ENCODE results near the gene CEACAM8. TPM values are rescaled to one million over a fixed set of nuclear protein-coding genes. Genes with fewer than 3 reads are reported as not detected.
"Not testable (repeated sequence)": the region's sequence is repeated elsewhere in the genome, so short reads cannot be mapped to it uniquely, and the experiment has no call there.

CEACAM8 gene
- total RNA-seq, 2 donors from 2014 or later: not detected

DNA sequence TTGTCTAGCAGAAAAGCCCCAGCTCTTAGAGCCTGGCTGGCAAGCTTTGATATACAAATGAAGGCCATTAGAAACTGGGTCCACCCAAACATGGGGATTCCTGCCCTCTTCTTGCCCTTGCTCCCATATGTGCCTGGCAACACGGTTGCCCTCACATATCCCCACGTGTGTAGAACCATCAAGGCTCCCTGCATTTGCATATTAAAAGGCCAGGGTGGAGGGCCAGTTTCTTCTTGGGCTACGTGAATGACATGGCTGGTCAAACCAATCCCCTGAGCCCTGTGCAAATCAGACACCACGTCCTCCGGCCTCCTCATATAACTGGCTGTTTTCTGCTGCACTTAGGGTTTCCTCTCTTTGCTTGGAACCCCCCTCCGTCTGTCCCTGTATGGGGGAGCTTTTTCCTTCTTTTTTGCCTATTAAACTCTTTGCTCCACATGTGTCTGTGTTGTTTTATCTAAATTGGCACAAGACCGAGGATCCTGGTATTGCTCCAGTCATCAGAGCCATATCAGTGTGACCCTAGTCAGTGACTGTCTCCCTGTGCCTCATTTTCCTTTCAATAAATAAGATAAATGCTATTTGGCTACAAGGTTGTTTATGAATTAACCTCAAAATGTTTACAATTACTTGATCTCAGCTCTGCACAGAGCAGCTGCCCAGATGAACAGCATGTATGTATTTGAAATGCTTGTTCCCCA is 36.1 kb downstream of the CEACAM8 start:
- H3K27me3 ChIP-seq (ENCODE audit: control insufficient read depth, insufficient read depth, low read length, poor library complexity, severe bottlenecking): no peaks in the 10 kb centered on the region
- DNase-seq: no peak
- H3K4me1 ChIP-seq (ENCODE audit: control insufficient read depth, insufficient read depth, low read length): no peaks in the 10 kb centered on the region
- Mint-ChIP-seq H3K9me3 (peaks cover 13% of the 10 kb centered on the region), H3K27me3 (ENCODE audit: insufficient read depth) (peaks cover 20% of the 10 kb centered on the region), H3K4me1 (peaks cover 15% of the 10 kb centered on the region), H3K27ac (no peak overlapping the region), H3K36me3 (ENCODE audit: low read depth) (no peaks in the 10 kb centered on the region), H3K4me3 (no peak overlapping the region)
- WGBS, 2 experiments (ENCODE audit: insufficient coverage in 1 of 2, insufficient read length in 1 of 2): 55 to 66% methylated on average over 5 to 7 of the region's 7 CpGs
- TF ChIP-seq, protein P1, sequence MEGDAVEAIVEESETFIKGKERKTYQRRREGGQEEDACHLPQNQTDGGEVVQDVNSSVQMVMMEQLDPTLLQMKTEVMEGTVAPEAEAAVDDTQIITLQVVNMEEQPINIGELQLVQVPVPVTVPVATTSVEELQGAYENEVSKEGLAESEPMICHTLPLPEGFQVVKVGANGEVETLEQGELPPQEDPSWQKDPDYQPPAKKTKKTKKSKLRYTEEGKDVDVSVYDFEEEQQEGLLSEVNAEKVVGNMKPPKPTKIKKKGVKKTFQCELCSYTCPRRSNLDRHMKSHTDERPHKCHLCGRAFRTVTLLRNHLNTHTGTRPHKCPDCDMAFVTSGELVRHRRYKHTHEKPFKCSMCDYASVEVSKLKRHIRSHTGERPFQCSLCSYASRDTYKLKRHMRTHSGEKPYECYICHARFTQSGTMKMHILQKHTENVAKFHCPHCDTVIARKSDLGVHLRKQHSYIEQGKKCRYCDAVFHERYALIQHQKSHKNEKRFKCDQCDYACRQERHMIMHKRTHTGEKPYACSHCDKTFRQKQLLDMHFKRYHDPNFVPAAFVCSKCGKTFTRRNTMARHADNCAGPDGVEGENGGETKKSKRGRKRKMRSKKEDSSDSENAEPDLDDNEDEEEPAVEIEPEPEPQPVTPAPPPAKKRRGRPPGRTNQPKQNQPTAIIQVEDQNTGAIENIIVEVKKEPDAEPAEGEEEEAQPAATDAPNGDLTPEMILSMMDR (conservative IDR thresholded peaks at IDR 0.05): no peak
- peaks cover 9% of the 10 kb centered on the region for H3K9me3 ChIP-seq (ENCODE audit: control insufficient read depth, low read length)
- H3K27ac ChIP-seq (ENCODE audit: low read depth, low read length): no peak overlapping the region
- H3K9ac ChIP-seq (ENCODE audit: extremely low read depth, low read length, poor library complexity, severe bottlenecking): no peak overlapping the region
- no peaks in the 10 kb centered on the region for H3K36me3 ChIP-seq (ENCODE audit: control insufficient read depth, insufficient read depth, low read length)
- H3K4me3 ChIP-seq (ENCODE audit: low read length): no peak overlapping the region

DNA sequence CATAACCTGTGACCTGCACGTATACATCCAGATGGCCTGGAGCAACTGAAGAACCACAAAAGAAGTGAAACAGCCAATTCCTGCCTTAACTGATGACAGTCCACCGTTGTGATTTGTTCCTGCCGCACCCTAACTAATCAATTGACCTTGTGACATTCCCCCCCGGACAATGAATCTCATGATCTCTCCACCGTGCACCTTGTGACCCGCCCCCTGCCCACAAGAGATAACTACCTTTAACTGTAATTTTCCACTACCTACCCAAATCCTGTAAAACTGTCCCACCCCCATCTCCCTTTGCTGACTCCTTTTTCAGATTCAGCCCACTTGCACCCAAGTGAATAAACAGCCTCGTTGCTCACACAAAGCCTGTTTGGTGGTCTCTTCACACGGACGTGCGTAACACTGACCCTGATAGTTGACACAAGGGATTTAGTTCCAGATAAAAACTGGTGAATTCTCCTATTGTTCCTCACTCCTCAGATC is 37.3 kb downstream of the CEACAM8 start:
- H3K4me3 Mint-ChIP-seq; H3K9me3 ChIP-seq (ENCODE audit: control insufficient read depth, low read length); H3K27ac ChIP-seq (ENCODE audit: low read depth, low read length); H3K9ac ChIP-seq (ENCODE audit: extremely low read depth, low read length, poor library complexity, severe bottlenecking); H3K27me3 ChIP-seq (ENCODE audit: control insufficient read depth, insufficient read depth, low read length, poor library complexity, severe bottlenecking); H3K36me3 Mint-ChIP-seq (ENCODE audit: low read depth); DNase-seq; H3K4me1 ChIP-seq (ENCODE audit: control insufficient read depth, insufficient read depth, low read length); H3K4me3 ChIP-seq (ENCODE audit: low read length); H3K36me3 ChIP-seq (ENCODE audit: control insufficient read depth, insufficient read depth, low read length): not testable (repeated sequence)
- Mint-ChIP-seq H3K27me3 (ENCODE audit: insufficient read depth) (peaks cover 20% of the 10 kb centered on the region), H3K9me3 (peaks cover 13% of the 10 kb centered on the region), H3K27ac (peak overlapping the region; percentile 28), H3K4me1 (peaks cover 15% of the 10 kb centered on the region)
- WGBS, 2 experiments (ENCODE audit: insufficient coverage in 1 of 2, insufficient read length in 1 of 2): 90% methylated on average over 9 to 10 of the region's 10 CpGs

DNA sequence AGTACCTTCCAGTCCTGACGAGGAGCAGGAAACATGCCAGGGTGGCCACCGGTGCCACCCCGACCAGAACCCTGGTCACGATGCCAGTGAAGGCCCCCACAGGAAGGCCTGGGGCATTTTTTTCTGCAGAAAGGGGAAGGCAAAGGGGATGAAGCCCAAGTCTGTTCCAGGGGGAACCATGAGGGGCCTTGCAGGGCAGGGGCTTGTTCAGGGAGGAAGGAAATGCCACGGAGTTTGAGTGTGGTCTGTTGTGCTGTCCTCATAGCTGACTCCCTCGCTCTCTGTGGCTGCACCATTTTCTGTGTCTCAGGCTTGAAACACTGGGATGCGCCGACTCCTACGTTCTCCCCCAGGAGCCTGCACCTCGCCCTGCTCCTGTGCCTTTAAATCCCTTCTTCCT is 38.9 kb downstream of the CEACAM8 start:
- no peak for DNase-seq
- no peaks in the 10 kb centered on the region for H3K4me1 ChIP-seq (ENCODE audit: control insufficient read depth, insufficient read depth, low read length)
- Mint-ChIP-seq H3K4me3 (no peak overlapping the region), H3K36me3 (ENCODE audit: low read depth) (no peaks in the 10 kb centered on the region), H3K9me3 (peaks cover 26% of the 10 kb centered on the region), H3K27ac (no peak overlapping the region), H3K27me3 (ENCODE audit: insufficient read depth) (peaks cover 15% of the 10 kb centered on the region), H3K4me1 (peaks cover 15% of the 10 kb centered on the region)
- peaks cover 9% of the 10 kb centered on the region for H3K9me3 ChIP-seq (ENCODE audit: control insufficient read depth, low read length)
- no peaks in the 10 kb centered on the region for H3K36me3 ChIP-seq (ENCODE audit: control insufficient read depth, insufficient read depth, low read length)
- no peak overlapping the region for H3K27ac ChIP-seq (ENCODE audit: low read depth, low read length)
- no peaks in the 10 kb centered on the region for H3K27me3 ChIP-seq (ENCODE audit: control insufficient read depth, insufficient read depth, low read length, poor library complexity, severe bottlenecking)
- H3K4me3 ChIP-seq (ENCODE audit: low read length): no peak overlapping the region
- TF ChIP-seq, protein P1 (conservative IDR thresholded peaks at IDR 0.05): no peak
- H3K9ac ChIP-seq (ENCODE audit: extremely low read depth, low read length, poor library complexity, severe bottlenecking): no peak overlapping the region
- WGBS, 2 experiments (ENCODE audit: insufficient coverage in 1 of 2, insufficient read length in 1 of 2): 88 to 94% methylated on average over 8 to 10 of the region's 10 CpGs

Data from endodermal cell (in vitro differentiated cells).